Choroid plexus epithelial cell (primary cell): ENCODE results near the gene GLDC.
A peak's percentile ranks its signal among the peaks of the same experiment; 100 is the strongest.

Source experiments
- DNase-seq: peaks from one replicate; pipeline ENCODE4 v3.0.0-alpha.2; 2010; ENCODE audit warnings: low read depth
- H3K4me3 ChIP-seq: 2 replicates; pipeline ENCODE4 v1.5.1; 2011; ENCODE audit warnings: low read depth, mild to moderate bottlenecking, control low read depth, low read length, moderate library complexity
- TF ChIP-seq, protein P1 (sequence below): conservative IDR thresholded peaks from 2 replicates; pipeline ENCODE4 v1.5.1; 2011; ENCODE audit warnings: low read depth, mild to moderate bottlenecking, control low read depth, inconsistent platforms, low read length, moderate library complexity

GLDC gene

DNA sequence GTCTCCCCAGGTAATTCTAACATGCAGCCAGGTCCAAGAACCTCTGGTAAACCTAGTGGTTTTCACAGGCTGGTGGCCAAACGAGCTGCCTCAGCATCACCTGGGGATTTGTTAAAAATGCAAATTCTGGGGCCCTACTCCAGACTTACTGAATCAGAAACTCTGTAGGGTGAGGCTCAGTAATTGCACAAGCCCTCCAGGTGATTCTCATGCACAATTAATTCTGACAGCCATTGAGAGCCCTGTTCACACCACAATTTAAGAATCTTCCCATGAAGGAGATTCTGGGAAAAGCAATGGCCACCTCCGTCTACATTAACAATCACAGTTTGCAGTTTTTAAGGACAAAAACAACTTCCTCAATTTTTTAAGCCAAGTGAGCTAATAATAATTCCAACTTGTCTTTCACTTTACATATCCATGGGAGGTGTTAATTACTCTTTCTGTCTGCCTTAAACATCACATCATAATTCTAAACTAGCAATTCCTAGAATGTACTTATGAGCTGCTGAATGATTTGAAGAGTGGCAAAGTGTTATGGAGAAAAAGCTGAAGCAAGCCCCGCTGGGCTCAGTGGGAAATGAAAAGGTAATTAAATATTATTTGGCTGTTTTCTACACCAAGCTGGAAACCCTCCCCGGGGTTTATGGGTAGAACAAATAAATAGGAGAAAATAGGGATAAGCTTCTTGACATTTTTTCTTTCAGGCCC lies 70.0 kb downstream of the GLDC start:
- no peak overlapping the region for H3K4me3 ChIP-seq
- TF ChIP-seq, protein P1, sequence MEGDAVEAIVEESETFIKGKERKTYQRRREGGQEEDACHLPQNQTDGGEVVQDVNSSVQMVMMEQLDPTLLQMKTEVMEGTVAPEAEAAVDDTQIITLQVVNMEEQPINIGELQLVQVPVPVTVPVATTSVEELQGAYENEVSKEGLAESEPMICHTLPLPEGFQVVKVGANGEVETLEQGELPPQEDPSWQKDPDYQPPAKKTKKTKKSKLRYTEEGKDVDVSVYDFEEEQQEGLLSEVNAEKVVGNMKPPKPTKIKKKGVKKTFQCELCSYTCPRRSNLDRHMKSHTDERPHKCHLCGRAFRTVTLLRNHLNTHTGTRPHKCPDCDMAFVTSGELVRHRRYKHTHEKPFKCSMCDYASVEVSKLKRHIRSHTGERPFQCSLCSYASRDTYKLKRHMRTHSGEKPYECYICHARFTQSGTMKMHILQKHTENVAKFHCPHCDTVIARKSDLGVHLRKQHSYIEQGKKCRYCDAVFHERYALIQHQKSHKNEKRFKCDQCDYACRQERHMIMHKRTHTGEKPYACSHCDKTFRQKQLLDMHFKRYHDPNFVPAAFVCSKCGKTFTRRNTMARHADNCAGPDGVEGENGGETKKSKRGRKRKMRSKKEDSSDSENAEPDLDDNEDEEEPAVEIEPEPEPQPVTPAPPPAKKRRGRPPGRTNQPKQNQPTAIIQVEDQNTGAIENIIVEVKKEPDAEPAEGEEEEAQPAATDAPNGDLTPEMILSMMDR, result no peak
- DNase-seq, result no peak

DNA sequence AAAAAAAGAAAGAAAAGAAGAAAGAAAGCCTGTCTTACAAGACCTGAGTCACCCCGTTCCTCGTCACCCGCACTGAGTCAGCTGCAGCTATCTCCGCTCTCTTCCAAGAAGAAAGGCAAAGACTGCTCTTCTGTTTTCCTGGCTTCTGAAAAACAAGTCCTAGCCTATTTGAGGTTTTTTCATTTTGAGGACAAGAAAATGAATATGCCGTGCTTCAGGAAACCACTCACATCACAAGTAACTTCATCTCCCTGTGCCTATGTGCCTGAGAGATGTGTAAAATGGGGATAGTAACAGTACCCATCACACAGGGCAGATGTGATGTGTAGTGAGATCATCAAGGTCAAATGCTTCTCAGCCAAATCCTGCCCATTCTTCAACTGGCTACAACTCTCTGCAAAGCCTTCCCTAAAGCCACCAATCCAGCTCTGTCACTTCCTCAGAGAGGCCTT lies 78.4 kb downstream of the GLDC start:
- no peak overlapping the region for H3K4me3 ChIP-seq
- TF ChIP-seq, protein P1, result no peak
- DNase-seq, result peak; percentile 93

DNA sequence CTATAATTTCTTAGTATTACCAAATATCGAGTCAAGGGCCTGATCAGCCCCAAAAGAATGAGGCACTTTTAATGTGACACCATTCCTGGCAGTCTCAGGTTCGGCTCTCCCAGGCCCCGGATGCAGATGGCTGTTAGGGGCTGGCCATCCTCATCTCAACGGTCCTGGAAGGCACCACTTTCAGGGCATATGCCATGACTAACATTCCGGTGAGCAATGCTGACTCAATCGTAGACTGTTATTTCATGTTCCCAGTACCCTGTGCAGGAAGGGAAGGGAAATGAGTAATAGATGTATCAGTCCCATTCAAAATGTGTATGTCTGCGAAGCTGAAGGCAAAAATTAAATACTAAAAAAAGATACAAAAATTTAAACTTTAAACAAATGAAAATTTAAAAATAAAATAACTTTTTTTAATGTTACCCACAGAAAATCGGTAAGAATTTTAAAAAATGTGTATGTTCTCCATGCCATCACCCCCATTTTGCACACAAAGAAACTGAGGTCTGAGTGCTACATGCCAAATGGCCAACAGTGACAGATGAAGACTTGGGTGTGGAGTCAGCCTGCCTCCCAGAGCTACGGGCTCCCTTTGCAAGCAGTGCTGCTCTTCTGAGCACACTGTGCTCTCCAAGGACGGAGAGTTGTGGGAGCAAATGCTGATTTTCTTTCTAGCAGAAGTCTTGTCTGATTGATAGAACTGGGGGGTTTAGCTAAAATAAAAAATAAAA lies 79.0 kb downstream of the GLDC start:
- peak overlapping the region; percentile 9 for H3K4me3 ChIP-seq
- TF ChIP-seq, protein P1, result peak; percentile 24
- peak; percentile 95 for DNase-seq

DNA sequence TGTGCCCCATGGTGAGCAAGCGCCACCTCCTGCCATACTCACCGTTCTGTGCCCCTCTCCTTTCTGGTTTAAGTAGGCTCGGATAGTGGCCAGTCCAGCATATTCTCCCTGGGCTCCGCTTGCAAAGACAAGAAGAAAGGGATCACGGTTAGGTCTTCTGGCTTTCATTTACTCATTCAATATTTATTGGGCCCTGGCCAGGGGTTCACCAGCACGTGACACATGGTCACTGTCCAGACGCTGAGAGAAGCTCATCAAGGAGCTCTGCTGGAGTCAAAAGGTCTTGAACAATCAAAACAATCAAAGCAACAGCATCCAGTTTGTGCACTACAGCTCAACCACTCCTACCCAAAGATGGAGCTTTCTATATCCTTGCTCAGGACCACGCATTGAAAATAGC lies 80.2 kb downstream of the GLDC start:
- no peak overlapping the region for H3K4me3 ChIP-seq
- TF ChIP-seq, protein P1, result no peak
- DNase-seq, result peak; percentile 45

DNA sequence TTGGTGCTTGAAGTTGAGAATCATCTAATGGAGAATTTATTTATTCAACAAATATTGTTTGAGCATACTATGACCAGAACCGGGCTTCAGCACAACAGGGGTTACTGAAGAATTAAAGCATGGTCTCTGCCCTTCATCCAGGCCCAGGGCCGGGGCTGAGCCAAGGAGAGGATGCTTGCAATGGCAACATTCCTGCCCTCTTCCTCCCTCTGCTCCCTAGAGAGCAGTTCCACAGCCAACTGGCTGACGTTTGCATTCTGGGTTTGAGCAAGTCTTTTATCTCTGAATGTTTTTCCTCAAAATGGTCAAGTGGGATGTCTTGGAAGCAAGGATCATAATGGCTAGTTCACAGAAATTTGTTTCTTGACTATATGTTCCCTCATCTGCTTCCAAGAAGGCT lies 80.7 kb downstream of the GLDC start:
- peak; percentile 51 for DNase-seq
- TF ChIP-seq, protein P1, result no peak
- H3K4me3 ChIP-seq, result no peak overlapping the region

DNA sequence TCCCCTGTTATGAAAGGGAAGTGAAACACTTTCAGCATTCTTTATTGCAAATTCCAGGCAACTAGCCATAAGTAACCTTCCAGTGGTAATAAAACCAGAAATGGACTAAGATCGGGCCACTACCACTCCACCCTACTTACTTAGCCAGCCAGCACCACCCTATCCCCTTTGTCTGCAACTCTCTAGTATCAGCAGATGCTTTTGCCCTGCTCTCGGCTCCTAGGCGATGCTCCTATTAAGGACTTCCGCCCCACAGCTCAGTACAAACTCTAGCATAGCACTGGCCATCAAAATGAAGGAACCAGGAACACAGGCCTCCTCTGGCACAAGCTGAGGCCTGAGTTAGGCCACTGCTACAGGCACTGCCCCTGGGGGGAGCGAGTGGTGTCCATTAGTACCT lies 81.2 kb downstream of the GLDC start:
- H3K4me3 ChIP-seq, result no peak overlapping the region
- DNase-seq, result peak; percentile 55
- TF ChIP-seq, protein P1, result no peak

DNA sequence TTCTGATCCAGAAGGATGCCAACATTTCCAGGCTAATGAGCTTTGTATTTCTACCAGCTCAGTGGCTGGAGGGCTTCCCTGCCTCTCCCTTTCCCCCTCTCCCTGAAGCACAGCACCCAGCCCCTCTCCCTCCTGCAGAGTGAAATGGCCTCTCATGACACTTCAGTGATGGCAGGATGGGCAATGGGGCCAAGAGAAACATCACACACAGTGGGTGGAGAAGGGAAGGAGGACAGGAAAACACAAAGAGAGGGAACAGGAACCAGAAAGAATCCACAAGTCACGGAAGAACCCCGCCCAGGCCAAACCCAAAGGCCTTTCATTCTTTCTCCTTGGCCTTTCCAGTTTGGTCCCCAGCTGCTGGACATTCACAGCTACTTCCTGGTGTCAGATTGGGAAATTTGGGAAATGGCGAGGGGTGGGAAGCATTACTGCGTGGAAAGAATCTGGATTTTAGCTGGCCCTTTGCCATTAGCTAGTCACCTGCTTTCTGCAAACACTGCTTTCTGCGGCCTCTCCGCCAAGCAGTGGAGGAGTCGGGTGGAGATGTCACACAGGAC lies 82.6 kb downstream of the GLDC start:
- H3K4me3 ChIP-seq, result no peak overlapping the region
- TF ChIP-seq, protein P1, result no peak
- no peak for DNase-seq
